Activated gamma-delta T cell treated with anti-CD3 and anti-CD28 coated beads, Interleukin-2, amount 50 U/mL, for 16 hours (primary cell): ENCODE measurements around the gene ONECUT2.
"Not testable (repeated sequence)": the region's sequence is repeated elsewhere in the genome, so short reads cannot be mapped to it uniquely, and the experiment has no call there.

Source experiments
- DNase-seq: peaks from one replicate; pipeline ENCODE4 v3.0.0-alpha.2; 2020; ENCODE audit warnings: low read depth

The ONECUT2 gene

DNA sequence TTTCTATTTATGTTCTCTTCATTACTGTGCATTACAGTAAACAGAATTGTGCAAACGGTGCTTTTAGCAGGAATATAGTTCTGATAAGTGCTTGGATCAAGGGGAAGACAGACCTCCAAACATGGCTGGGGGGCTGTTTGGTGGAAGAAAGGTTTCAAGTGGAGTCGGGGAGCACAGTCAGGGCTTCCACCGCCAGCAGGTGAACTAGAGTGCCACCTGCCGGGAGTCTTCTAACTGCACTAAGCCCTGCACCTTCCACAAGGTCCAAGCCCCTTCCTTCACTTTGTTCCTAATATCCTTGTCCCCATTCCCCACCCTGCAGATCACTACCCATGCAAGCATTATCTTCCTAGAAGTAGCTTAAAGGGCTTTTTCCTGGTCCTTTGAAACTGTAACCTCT, 11.1 kb downstream of the ONECUT2 start:
- DNase-seq: no peak

DNA sequence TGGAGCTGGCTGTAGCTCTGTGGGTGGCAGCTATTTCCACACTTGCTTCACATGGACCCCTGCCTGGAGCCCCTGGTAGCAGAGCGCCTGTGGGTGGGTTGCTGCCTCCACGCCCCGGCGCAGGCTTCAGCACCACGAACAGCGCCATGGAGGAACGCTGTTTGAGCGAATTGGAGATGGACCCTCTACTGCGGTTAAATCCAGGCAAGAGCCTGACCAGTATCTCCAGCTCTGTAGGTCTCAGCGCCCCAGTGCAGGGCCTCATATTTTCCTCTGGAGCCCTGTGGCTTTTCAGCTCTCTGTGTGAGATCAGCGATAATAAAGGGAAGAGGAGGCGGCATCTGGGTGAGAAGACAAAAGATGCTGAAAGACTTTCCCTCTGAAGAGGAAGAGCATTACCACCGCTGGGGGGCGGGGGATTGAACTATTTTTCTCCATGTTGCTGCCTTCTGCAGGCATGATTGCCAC, 12.0 kb downstream of the ONECUT2 start:
- no peak for DNase-seq

DNA sequence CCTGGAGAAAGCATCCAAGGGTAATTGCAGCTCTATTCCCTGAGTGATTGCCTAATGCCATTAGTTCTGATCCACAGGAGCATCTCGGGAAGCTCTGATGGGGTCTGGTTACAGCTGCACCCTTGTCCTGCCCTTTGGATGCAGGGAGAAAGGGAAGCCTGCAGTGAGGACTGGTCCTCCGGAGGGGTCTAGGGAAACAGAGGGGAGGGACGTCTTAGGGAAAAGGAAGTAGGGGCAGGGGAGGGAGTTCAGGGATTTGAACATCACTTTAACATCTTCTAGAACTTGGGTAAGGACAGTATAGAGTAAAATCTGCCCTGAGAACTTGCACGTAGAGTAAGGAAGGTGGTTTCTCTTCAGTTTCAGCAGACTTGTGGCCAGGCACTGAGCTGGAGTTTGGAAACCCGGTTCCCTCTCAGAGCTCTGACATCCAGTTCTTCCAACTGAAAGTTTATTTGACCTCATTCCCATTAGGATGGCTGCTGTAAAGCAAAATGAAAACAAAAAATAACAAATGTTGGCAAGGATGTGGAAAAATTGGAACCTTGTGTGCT, 20.5 kb downstream of the ONECUT2 start:
- no peak for DNase-seq

DNA sequence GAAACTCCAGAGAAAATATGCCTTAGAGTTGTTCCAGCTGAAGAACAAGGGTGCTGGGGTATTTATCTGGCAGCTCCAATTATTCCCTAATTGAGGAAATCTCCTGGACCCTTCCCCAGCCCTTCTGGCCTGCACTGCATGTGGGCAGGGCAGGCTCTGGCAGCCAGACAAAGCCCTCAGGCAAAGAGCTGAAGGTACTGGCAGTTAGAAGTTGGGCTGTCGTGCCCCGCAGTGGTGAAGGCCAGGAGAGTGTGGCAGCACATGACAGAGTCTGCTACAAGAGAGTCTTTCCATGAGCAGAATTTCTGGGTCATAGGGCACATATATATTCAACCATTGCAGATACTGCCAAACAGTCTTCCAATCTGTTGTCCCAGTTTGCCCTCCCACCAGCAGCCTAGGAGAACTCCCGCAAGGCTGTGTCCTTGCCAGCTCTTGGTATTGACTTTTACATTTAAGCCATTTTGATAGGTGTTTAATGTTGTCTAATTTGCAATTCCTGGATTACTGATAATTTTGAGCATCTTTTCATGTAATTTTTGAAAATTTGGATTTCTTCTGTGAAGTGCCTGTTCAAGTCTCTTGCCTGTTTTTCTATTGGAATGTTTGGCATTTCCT, 26.6 kb downstream of the ONECUT2 start:
- no peak for DNase-seq

DNA sequence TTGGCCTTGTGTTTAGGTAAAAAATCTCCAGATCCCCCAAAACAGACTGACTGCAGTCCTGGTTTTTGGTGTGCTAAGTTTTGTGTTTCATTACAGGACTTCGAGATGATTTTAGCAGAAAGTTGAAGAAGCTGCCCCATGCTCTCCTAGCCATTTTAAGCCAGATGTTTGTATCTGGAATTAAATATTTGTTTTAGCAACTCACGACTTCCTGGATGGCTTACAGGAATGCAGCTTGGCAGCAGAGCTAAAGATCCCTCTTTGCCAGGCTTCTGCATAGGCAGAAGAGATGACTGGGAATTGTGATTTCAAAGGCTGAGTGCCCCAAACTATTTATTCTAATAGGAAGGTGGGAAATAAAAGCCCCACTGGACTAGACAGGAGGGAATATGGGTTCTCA, 31.1 kb downstream of the ONECUT2 start:
- DNase-seq: no peak

DNA sequence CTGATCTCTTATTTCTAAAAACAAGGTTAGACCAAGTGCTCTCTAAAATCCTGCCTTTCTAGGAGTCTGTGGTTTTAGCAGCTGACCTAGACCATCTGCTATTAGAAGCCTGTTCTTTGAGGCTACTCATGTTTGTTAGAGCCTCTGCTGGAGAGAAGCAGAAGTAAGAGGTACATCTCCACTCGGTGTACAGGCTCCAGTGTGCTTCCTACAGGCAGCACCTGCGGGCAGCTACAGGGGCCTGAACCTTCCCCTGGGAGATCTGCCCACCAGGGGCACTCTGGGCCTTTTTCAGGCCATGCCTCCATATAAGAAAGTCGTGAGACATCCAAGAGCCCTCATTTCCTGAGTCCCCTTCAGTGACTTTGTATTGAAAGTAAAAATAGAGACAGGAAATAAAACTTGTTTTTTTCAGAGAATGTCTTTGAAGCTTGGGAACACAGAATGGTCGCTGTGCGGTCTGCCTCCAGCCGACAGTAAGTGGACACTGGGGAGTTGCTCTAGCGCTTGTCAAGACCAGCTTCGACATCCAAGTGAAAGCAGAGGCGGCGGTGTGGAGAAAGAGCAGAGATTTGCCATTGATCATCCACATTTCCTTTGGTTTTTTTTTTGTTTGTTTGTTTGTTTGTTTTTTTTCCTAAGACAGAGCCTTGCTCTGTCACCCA, 31.7 kb downstream of the ONECUT2 start:
- DNase-seq: no peak

DNA sequence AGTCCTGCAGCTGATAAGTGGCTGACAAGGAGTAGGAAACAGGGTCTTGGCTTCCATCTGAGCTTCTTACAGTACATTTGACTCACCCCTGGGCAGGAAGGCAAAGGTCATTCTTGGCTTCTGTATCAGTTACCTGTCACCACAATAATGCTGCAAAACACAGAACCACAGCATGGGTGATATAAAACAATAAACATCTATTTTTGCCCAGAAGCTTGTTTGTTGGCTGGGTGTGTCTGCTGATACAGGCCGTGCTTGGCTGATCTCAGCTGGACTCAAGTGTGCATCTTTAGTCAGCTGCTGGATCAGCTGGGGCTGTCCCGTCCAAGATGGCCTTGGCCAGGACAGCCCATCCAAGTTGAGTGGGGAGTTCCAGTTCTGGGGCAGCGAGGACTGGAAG, 34.7 kb downstream of the ONECUT2 start:
- no peak for DNase-seq

DNA sequence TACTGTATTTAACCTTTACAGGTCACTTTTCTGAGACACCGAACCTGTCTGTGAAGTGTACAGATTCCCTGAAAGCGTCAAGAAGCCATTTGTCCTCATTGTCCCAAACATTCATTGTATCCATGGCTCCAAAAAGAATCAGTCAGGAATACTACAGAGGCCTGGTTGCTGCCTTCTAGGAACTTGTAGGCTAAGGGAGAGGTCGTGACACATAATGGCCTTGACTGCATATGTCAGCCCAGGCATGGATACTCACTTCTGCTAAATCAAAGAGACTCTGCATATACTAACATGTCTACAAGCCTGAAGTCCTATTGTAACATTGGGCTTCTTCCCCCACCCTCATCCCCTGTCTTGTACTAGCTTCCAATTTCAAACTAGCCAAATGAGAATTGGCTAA, 40.2 kb downstream of the ONECUT2 start:
- no peak for DNase-seq

DNA sequence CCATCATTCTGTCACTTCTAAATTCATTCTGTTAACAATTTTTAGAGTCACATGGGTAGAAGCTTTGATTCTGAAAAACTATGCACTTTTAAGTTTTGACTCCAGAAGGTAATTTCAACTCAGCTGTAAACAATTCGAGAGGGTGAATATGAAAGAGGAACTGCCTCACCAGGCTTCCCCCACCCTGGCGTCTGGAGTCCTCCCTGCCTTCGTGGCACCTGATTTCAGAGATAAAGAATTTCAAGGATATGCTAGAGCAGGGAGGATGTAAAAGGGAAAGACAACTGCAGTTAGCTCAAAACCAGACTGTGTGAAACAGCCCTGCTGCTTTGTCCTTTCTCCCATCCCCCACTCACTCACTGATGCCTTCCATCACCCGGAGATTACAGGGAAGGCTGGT, 40.7 kb downstream of the ONECUT2 start:
- DNase-seq: no peak

DNA sequence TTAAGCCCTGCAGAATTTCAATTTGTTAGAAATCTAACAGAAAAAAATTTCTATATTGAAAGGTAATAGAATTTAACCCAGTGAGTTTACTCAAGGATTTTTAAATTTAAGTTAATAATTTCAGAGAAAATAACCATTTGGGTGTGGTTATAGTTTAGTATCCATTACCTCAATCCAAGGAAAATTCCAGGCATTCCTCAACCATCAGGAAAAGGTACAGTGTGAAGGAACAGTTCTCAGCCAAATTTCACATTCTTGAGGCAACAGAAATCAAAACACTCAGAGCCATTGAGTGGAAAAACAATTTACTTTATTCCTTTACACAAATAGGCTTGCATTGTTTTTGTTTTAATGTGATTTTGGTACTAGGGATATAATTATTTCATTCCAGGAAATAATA, 45.6 kb downstream of the ONECUT2 start:
- DNase-seq: no peak

DNA sequence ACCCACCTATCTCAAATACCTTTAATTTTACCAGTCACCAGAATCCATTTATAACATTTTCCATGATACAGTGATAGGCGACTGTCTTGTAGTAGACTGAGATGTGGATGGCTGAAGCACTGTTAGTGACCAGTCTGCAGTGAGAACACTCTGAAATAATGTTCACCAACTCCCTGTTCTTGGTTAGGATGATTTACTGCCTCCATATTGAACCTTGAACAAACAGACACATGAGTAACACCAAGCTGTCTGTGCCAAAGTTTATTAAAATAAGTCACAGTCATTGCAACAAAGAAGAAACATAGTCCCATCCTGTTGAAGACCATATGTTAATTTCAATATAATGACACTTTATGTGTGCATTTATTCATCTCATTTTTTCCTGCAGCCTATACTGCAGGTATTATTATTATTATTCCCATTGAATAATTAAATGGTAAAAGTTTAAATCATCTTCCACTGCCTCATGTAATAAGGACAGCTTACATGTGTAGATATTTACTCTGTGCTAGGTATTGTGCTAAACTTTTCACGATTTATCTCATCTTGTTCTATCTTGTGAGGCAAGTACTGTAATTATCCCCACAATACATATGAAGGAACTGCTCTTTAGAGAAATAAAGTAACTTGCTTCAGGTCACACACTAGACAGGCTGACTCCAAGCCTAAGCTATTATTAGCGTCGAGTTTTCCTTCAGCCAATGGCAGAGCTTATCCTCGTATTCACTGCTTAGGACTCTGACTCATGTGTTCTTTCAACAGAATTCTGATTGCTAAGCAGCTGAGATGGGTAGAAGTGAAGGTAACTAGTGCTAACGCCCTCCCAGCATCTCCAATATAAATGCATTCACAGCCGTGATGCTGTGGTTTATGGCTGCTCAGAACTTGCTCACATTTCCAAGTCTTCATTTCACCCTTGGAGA, 62.5 kb downstream of the ONECUT2 start:
- no peak for DNase-seq

DNA sequence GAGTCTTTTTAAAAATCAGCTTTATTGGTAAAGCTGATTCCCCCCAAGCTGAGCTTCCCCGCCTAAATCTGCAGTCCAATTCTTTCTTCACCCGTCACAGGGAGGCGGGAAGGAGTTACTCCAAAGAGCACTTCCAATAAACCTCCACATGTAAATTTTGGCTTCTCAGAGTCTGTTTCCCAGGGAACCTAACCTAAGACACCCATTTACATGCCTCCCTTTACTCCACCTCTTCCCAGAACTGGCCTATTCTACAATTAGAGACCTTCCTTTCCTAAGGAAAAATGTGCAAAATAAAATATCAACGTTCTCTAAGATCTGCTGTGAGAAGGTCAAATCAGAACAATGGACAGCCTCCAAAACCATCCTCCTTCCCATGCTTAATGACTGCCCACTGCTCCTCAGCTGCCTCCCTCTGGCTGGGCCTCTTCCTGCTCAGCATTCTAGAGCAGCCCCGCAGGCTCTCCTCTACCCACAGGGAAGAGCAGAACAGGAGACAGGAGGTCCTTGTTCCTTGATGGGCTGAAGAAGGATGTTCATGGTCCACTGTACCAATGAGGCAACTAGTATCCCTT, 63.6 kb downstream of the ONECUT2 start:
- no peak for DNase-seq

DNA sequence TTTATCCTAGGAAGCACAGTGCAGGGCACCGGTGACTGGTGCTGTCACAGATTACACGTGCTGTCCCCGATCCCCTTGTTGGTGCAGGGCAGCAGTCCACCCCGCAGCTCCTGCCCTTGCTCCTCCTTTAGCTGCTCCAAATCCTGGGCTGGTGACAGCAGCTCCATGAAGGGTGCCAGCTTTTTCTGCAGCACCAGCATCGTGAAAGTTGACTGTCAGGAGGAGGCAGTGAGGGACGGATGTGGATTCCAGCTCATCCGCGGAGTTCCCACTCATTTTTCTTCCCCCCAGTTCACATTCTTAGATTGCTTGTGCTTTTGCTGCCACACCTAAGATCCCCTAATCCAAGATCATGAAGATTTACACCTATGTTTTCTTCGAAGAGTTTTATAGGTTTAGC, 67.5 kb downstream of the ONECUT2 start:
- DNase-seq: no peak

DNA sequence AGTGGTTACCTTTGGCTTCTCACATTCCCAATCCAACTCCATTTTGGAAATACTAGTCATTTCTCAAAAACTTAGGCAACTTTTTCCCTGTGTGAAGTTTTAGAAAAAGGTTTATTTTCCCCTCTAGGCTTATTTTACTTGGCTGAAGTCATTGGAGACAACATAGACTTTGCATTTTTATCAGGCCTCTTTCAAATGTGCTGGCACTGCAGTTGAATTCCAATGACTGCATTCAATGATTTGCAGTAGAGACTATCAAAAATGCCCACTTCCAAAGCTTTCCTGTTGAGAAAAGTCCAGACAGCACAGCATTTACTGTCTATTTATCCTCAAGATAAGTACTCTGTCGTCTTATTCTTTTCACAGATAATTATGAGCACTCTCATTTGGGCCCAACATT, 70.1 kb downstream of the ONECUT2 start:
- no peak for DNase-seq

DNA sequence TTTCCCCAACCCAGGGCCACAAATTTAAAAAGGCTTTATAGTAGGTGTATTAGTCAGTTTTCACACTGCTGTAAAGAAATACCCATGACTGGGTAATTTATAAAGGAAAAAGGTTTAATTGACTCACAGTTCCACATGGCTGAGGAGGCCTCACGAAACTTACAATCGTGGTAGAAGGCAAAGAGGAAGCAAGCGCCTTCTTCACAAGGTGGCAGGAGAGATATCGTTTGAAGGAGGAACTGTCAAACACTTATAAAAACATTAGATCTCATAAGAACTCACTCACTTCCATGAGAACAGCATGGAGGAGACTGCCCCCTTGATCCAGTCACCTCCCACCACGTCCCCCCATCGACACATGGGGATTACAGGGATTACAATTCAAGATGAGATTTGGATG, 80.9 kb downstream of the ONECUT2 start:
- DNase-seq: no peak

DNA sequence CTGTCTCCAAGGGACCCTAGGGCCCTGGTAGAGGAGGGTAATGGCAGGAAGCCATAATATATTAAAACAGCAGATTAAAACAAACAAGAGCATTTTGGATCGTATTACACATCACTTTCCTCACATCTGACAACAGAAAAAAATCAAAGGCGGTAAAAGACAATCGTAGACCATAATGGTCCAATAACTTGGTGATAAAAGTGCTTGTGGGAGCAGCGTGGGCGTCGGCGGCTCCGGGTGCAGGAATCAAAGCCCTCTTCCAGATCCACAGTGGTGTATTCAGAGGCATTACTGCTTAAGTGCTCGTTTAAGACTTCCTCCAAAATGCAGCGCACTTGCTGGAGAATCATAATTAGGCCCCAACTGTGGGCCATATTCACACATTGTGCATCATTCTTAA, 83.4 kb downstream of the ONECUT2 start:
- DNase-seq: no peak

DNA sequence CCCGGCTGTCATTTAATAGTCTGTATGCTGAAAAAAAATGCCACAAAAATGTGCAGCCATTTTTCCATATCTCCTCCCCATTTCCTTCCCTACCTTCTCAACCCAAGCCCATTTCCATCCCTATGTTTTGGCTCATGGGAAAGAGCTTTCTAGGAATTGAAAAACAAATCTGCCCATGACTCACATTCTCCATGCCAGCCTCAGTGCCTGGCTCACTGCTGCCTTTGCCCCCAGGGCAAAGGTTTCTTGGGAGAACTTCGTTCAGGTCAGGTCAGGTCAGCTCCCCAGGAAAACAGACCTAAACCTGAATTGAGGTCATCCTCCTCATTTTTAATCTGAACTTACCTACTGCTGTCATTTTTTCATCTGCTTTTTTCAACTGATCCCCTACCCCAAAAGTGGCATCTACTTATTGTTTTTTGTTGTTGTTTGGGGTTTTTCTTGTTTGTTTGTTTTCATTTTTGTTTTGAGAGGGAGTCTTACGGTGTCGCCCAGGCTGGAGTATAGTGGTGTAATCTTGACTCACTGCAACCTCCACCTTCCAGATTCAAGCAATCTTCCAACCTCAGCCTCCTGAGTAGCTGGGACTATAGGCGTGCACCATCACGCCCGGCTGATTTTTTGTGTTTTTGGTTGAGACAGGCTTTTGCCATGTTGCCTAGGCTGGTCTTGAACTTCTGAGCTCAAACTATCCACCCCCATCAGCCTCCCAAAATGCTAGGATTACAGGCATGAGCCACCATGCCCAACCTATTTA, 84.7 kb downstream of the ONECUT2 start:
- DNase-seq: no peak

DNA sequence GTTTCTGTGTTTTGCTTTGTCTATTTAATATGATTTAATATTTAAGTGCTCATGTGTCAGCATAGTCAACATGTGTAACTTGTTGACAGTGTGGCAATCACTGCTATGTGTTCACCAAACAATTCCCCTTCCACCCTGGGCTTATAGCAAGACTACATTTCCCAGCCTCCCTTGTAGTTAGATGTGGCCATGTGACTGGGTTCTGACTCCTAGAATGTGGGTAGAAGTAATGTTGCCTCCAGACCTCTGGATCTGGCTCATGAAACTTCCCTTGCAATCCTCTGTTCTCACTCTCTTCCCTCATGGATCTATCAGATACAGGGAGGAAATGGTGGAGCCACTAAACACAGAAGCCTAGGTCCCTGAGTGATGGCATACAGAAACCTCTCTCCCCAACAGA, 87.2 kb downstream of the ONECUT2 start:
- not testable (repeated sequence) for DNase-seq

DNA sequence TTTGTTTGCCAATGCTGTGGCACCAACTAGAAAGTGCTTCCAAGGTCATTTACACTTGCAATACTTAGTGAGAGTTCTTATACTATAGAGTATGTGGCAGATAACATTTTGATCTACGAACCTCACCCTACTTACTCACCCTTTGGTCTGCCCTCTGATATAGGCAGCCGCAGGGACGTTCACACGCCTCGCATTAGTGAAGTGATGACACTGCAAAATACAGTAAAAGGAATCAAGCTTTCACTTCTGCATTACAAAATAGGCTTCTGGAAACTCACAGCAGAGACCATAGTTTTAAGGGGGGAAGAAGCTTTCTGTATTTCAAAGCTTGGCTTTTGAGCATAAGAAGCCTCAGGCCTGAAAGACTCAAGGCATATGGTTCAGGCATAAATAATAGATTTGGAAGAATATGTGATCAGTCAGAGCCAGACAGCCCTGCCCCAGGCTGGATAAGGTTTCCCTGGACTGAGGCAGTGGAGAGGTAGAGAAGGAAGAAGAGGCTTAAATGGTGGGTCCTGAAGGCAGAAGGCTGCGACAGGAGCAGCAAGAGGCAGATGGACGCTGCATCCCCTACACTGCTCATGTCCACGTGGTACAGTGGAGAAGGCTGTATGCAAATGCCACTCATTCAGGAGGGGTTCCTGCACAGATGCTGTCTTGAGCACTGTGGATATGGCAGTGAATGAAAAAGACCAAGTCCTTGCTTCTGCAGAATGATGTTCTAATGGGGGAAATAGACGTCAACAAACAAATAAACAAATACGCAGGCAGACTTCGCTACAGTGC, 88.2 kb downstream of the ONECUT2 start:
- no peak for DNase-seq

DNA sequence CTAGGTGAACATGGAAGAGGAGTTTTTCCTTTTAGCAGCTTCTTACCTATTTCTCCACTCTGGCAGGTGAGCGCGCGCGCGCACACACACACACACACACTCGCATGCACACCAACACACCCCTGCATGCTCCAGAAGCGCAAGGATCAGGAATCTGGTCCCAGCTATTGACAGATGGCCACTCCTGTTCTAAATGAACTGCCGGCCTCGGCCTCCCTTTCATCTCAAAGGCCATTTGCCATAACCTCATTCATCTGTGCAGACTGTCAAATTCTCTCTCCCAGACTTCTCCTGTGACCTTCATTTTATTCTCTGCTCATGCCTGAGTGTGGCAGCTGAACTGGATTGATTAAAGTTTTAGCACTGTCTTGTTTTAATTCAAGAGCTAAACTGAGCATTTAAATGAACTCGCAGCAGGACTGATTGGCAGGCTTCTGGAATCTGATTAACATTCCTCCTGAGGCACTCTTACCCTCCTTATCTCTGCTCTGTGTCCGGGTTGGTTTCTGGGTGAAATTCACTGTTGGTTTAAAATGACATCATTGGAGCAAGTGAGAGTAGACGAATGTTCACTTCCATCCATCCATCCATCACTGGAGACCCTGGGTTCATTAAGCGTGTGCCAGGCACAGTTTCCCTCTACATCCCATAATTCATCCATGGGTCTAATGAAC, 92.5 kb downstream of the ONECUT2 start:
- no peak for DNase-seq
